HAP-1 (cell line): ENCODE data around the gene PRRC1.
A peak's percentile ranks its signal among the peaks of the same experiment; 100 is the strongest.
"Not testable (repeated sequence)": the region's sequence is repeated elsewhere in the genome, so short reads cannot be mapped to it uniquely, and the experiment has no call there.

Experiments used
- DNase-seq, 2 experiments: peaks; one replicate each; pipeline ENCODE4 v3.0.0-alpha.2; 2016 to 2020; ENCODE audit warnings: low spot score in 2 of 2
- H3K27me3 ChIP-seq: fragments of 250-450 bp; sonication (Bioruptor Pico); 2 replicates; pipeline ENCODE4 v1.5.1; 2020; ENCODE audit warnings: low read depth, mild to moderate bottlenecking, moderate library complexity
- H3K36me3 ChIP-seq: fragments of 250-450 bp; sonication (Bioruptor Pico); replicated peaks from 2 replicates; pipeline ENCODE4 v1.5.1; 2020; ENCODE audit warnings: mild to moderate bottlenecking
- H3K4me1 ChIP-seq: fragments of 250-450 bp; sonication (Bioruptor Pico); 2 replicates; pipeline ENCODE4 v1.5.1; 2020; ENCODE audit warnings: mild to moderate bottlenecking
- H3K4me3 ChIP-seq: fragments of 250-450 bp; sonication (Bioruptor Pico); 2 replicates; pipeline ENCODE4 v1.5.1; 2020; ENCODE audit warnings: mild to moderate bottlenecking, moderate library complexity
- H3K9me3 ChIP-seq: fragments of 250-450 bp; sonication (Bioruptor Pico); 2 replicates; pipeline ENCODE4 v1.5.1; 2020; ENCODE audit warnings: mild to moderate bottlenecking, moderate library complexity
- in situ Hi-C: fragments of 300-500 bp; cut with MboI; formaldehyde crosslinking; loops from 3 replicates; pipeline ENCODE4 v1.14.3; 2020; ENCODE audit warnings: low sequenced_read_pairs, inconsistent platforms, mixed read lengths

The PRRC1 gene

DNA sequence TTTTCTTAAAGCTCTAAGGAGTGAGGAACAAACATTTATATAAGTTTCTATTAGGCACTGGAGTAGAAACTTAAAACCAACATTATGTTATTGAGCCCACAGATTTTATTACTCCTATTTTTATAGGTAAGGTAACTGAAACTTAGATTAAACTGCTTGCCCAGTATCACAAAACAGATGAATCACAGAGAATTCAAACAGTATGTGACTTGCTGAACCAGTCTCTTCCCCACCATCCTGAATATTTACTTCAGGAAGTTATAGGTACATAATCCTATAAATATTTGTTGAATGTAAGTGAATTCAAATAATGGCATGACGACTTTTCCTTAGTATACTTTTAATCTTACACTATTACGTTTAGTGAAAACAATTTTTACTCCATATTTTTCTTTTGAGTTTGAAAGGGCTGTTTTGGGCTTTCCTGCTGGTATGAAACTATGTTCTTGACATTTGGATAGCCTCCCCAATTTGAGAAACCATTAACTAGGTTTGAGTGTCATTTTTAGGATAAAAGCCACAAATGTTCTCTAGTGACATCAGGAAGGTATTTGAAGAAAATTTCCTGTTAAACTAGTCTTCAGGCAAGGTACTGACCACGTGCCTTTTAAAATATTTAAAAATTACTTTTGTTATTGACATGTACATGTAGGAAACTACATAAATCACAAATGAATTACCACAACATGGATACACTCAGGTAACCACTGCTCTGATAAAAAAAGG, 39.3 kb downstream of the PRRC1 start:
- Histone ChIP-seq H3K9me3 (no peaks in the 10 kb centered on the region), H3K4me1 (no peaks in the 10 kb centered on the region), H3K27me3 (no peaks in the 10 kb centered on the region), H3K36me3 (peaks cover 9% of the 10 kb centered on the region; the same call in 1 of the 2 replicates), H3K4me3 (no peak overlapping the region)
- no peak for DNase-seq
- in situ Hi-C loops, result loop anchor here (25.0 kb wide), 1 partner anchor 206 kb away; no protein-coding TSS in a partner anchor

DNA sequence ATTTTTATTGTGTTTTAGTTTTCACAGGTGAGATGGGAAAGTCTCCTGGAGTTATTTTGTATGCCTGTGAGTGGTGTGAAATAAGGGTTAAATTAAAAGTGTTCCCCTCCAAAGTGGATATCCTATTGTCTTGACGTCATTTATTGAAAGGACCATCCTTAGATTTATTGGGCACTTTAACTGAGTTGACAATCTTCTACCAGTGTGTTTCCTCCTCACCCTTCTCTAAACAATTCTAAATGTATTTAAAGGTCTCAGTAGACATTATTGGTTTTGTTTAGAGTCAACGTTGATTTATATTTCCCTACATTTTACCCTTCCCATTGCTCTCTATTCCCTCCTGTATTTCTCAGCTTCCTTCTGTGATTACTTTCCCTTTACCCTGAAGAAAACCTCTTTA, 40.8 kb downstream of the PRRC1 start:
- Histone ChIP-seq H3K27me3 (no peaks in the 10 kb centered on the region), H3K36me3 (peaks cover 2% of the 10 kb centered on the region; the same call in 1 of the 2 replicates), H3K9me3 (no peaks in the 10 kb centered on the region), H3K4me3 (no peak overlapping the region), H3K4me1 (no peaks in the 10 kb centered on the region)
- no peak for DNase-seq
- in situ Hi-C loops, result loop anchor here (25.0 kb wide), 1 partner anchor 204 kb away; no protein-coding TSS in a partner anchor

DNA sequence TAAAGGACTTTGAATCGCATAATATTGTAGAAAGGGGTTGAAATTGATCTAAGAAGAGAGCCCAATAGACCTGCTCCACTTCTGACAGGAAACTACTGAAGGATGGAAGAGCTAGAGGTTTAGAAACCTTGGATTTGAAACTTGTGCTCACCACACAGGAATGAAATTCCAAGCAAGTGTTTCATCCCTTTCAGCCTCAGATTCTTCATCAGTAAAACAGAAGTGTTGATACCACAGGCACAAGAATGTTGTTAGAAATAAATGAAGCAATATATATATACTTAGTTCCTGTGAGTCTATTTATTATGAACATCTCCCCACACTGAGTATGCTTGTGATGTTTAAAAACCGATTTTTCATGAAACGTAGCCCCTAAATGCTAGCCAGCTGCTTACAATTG, 43.8 kb downstream of the PRRC1 start:
- H3K27me3 ChIP-seq, result no peaks in the 10 kb centered on the region
- no peaks in the 10 kb centered on the region for H3K36me3 ChIP-seq
- DNase-seq, result no peak
- no peaks in the 10 kb centered on the region for H3K9me3 ChIP-seq
- H3K4me3 ChIP-seq, result no peak overlapping the region
- in situ Hi-C loops, result loop anchor here (25.0 kb wide), 1 partner anchor 201 kb away; no protein-coding TSS in a partner anchor
- no peaks in the 10 kb centered on the region for H3K4me1 ChIP-seq

DNA sequence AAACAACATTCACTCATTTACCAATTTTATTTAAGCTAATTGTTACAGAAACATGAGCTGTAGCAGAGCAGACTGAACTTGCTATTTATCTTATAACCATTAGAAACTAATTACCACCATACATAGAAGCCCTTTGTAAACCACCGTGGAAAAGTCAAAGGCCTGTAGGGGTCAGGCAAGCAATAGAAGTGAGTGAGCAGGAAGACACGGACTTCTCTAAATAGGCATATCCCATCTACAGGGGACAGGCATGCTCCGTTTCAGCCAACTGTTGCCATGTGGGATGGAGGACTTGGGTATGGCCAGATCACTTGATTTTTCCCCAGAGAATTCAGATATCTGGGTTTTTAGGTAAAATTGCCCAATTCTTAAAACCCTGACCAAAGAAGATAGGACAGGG, 44.8 kb downstream of the PRRC1 start:
- peak; percentile 18 to 41 for DNase-seq
- Histone ChIP-seq H3K4me3 (no peak overlapping the region), H3K36me3 (no peaks in the 10 kb centered on the region), H3K4me1 (no peaks in the 10 kb centered on the region), H3K9me3 (no peaks in the 10 kb centered on the region), H3K27me3 (no peaks in the 10 kb centered on the region)
- in situ Hi-C loops, result loop anchor here (25.0 kb wide), 1 partner anchor 200 kb away; no protein-coding TSS in a partner anchor

DNA sequence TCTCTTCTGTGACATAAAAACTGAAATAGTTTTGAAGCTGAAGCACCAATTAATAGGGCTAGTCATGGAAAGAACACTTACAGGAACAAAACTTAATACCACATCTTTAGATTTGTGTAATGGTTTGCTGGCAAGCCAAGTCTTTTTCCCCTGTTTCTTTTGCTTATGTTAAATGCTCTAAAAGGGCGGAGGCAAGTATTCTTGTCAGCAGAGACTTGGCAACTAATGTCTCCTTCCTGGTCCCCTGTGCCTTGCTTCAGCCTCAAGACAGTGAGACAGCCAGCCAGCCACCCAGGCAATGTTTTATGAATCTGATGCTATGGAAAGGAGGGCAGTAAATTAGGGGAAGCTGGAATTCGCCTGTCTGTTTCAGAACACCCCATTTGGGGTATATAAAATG, 45.7 kb downstream of the PRRC1 start:
- in situ Hi-C loops, result loop anchor here (25.0 kb wide), 1 partner anchor 199 kb away; no protein-coding TSS in a partner anchor
- no peaks in the 10 kb centered on the region for H3K9me3 ChIP-seq
- peaks cover 4% of the 10 kb centered on the region for H3K27me3 ChIP-seq
- H3K36me3 ChIP-seq, result no peaks in the 10 kb centered on the region
- H3K4me1 ChIP-seq, result no peaks in the 10 kb centered on the region
- H3K4me3 ChIP-seq, result no peak overlapping the region
- DNase-seq, result no peak

DNA sequence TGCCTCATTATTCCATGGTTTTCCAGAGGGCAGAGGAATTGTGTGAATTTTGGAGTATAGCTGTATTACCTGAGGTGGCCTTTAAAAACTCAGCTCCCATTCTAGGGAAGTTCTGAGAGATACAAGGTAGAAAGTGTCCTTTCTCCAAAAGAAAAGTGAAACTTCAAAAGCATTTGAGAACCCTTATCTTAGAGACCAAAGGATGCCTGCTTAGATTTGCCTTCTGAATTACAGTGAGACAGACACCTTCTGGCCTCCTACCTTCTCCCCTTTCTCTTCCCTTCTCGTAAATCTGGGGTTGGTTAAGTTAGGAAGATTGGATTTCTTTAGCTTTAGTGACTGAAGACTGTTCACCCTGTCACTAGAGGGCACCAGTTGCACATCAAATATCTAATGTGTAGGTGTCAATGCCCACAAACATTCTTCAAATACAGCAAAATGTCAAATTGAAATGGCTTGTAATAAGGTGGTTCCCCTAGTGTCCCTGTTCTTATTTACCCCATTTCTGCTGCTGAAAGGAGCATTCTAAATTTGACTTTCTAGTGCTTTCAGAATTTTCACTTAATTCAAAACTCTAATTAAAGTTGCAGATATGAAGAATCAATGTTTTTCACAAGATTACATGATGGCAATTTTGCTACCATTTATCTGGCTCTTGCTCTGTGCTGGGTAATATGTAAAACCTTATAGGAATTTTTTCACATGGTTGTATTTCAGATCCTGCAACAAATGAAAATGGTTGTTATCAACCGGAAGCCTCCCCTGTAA, 46.7 kb downstream of the PRRC1 start:
- no peaks in the 10 kb centered on the region for H3K4me1 ChIP-seq
- in situ Hi-C loops, result loop anchor here (25.0 kb wide), 1 partner anchor 198 kb away; no protein-coding TSS in a partner anchor
- no peaks in the 10 kb centered on the region for H3K36me3 ChIP-seq
- no peaks in the 10 kb centered on the region for H3K9me3 ChIP-seq
- no peak overlapping the region for H3K4me3 ChIP-seq
- DNase-seq, result peak; percentile 67 to 76
- H3K27me3 ChIP-seq, result peaks cover 4% of the 10 kb centered on the region

DNA sequence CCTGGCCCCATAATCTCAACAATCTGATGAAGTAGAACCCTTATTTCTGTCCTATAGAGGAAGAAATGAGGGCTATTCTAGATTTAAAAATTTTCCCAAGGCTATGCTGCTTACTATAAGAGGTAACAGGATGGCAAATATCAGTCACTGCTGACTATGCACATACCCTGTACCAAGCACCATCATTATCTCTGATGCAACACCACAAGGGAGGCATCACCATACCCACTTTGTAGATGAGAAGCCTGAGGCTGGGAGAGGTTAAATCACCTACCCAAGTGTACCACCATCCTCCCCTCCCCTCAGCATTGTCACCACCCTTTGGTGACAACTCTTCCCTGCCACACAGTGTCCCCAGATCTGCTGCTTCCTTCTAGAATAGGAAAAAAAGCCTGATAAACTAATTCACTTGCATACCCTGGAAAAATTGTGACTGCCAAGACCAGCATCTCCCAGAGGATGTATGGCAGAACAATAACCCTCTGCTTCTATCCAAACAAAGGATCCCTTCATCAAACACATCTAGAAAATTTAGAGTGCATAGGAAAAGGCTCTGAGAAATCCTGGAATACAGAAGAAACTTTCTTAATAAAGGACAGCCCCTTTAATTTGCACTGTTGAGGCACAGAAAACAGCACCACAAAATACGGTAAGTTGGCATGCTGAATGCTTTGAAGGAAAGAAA, 48.3 kb downstream of the PRRC1 start:
- no peak for DNase-seq
- Histone ChIP-seq H3K9me3 (no peaks in the 10 kb centered on the region), H3K36me3 (no peaks in the 10 kb centered on the region), H3K27me3 (peaks cover 4% of the 10 kb centered on the region), H3K4me3 (no peak overlapping the region), H3K4me1 (no peaks in the 10 kb centered on the region)
- in situ Hi-C loops, result loop anchor here (5.0 to 25.0 kb wide), 2 partner anchors 197 to 637 kb away; no protein-coding TSS in a partner anchor

DNA sequence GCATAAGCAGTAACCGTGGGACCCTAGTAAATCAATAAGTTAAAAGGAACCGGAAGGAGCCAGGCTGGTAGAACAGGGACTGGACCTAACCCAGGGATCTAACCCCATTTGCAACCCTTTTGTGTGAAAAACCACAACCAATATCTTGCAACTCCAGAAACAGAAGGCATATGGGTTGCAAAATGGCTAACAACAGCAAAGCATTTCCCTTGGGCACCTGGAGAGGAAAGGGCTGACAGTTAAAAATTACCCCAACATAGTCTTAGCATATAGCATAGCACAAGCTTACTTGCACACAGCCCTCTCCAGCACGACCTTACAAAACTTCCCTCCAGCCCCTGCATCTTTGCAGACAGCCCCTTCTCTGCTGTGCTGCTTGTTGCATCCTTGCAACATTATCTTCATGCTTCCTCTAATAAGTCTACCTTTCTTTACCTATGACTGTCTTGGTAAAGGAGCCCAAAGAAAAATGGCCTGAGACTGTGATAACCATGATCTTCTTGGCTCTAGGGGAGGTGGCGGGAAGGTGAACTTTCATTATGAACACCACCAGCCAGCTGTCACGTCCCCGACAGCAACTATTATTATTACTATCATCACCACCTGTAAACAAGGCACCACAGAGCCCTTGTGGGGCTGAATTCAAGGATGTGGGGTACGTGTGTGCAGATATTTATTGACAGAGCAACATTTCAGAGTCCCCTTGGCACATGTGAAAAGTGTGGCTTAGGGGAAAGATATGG, 49.8 kb downstream of the PRRC1 start:
- Histone ChIP-seq H3K27me3 (peaks cover 4% of the 10 kb centered on the region), H3K36me3 (no peaks in the 10 kb centered on the region), H3K9me3 (no peaks in the 10 kb centered on the region), H3K4me1 (no peaks in the 10 kb centered on the region), H3K4me3 (no peak overlapping the region)
- no peak for DNase-seq
- in situ Hi-C loops, result loop anchor here (5.0 to 25.0 kb wide), 2 partner anchors 195 to 635 kb away; no protein-coding TSS in a partner anchor

DNA sequence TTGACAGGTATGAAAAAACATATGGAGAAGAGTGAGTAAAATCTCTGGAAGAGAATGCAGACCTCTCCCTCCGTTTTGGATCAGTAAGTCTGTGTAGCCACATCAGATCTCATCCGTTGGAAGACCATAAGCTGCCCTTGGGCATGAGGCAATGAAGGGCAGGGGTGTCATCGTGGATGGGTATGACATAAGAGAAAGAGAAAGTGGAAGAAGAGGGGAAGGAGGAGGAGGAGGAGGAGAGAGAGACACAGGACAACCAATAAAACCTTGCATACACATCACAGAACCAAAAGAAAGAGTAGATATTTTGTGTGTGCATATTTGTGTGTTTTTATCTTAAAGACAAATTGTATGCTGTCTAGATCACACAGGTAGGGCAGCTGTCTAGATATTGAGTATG, 50.7 kb downstream of the PRRC1 start:
- DNase-seq, result no peak
- Histone ChIP-seq H3K36me3 (no peaks in the 10 kb centered on the region), H3K4me3 (no peak overlapping the region), H3K4me1 (no peaks in the 10 kb centered on the region), H3K27me3 (peaks cover 4% of the 10 kb centered on the region), H3K9me3 (no peaks in the 10 kb centered on the region)
- in situ Hi-C loops, result loop anchor here (5.0 to 25.0 kb wide), 2 partner anchors 194 to 634 kb away; no protein-coding TSS in a partner anchor

DNA sequence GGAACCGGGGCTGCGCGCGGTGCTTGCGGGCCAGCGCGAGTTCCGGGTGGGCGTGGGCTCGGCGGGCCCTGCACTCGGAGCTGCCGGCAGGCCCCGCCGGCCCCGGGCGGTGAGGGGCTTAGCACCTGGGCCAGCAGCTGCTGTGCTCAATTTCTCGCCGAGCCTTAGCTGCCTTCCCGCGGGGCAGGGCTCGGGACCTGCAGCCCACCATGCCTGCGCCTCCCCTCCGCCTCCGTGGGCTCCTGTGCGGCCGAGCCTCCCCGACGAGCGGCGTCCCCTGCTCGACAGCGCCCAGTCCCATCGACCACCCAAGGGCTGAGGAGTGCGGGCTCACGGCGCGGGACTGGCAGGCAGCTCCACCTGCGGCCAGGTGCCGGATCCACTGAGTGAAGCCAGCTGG, 52.0 kb downstream of the PRRC1 start:
- in situ Hi-C loops, result loop anchor here (5.0 to 25.0 kb wide), 2 partner anchors 193 to 633 kb away; no protein-coding TSS in a partner anchor
- not testable (repeated sequence) for H3K4me3 ChIP-seq, H3K27me3 ChIP-seq, DNase-seq, H3K9me3 ChIP-seq, H3K36me3 ChIP-seq, H3K4me1 ChIP-seq

DNA sequence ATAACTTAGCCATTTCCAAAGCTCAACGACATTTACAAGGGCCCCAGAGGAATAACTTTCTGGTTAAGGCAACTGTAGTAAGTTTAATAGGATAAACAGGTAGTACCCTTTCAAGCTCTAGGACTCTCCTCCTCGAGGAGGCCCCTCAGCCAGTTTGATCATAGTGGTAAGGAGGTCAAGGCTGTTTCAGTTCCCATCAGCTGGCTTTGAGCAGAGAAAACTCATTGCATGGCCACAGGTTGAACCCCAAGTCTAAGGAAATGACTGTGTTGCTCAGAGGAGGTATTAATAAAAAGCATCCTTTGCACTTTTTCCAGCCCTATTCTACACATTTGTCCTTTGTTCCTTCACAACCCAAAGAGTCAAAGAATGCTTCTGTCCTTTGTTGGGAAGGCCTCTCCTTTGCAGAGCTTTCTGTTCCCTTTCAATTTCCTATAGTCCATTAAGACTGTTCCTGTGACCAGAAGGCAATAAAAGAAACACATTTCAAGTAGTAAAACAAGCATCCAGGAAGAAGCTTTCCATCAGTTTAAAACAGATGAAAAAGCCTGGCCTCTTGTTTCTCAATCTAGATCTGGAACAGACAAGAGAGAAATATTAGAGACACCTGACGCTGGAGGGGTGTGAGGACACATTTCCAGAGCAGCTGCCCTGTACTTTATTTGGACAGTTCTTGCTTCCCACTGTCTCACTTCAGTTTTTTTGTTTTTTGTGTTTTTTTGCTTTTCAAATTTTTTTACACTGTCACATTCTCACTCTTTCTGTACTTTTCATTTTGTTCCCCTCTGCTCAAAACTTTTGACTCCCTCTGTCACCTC, 54.1 kb downstream of the PRRC1 start:
- Histone ChIP-seq H3K4me1 (no peaks in the 10 kb centered on the region), H3K4me3 (no peak overlapping the region), H3K36me3 (no peaks in the 10 kb centered on the region), H3K27me3 (peaks cover 4% of the 10 kb centered on the region), H3K9me3 (no peaks in the 10 kb centered on the region; the same call in 1 of the 2 replicates)
- in situ Hi-C loops, result loop anchor here (25.0 kb wide), 1 partner anchor 191 kb away; no protein-coding TSS in a partner anchor
- DNase-seq, result no peak

DNA sequence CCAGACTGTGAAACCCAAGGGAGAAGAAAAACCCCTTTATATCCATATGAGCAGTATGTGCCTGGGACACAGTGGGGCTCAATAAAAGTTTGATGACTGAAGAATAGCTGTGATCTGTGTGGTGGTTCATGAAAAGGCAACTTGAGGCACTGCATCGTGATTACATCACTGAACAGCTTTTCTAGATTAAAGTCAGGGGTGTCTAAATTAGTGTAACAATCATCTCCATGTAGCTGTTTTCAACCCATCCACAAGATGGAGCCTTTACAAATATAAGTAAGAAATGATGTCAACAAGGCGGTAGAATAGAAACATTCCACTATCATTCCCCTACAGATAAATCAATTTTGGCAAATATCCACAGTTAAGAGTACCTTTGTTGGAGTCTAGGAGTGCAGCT, 55.5 kb downstream of the PRRC1 start:
- in situ Hi-C loops, result loop anchor here (25.0 kb wide), 1 partner anchor 189 kb away; no protein-coding TSS in a partner anchor
- no peaks in the 10 kb centered on the region for H3K36me3 ChIP-seq
- DNase-seq, result peak in 1 of 2 experiments; percentile 41
- H3K27me3 ChIP-seq, result no peaks in the 10 kb centered on the region; the same call in 1 of the 2 replicates
- H3K4me1 ChIP-seq, result no peaks in the 10 kb centered on the region
- H3K9me3 ChIP-seq, result no peaks in the 10 kb centered on the region; the same call in 1 of the 2 replicates
- H3K4me3 ChIP-seq, result no peak overlapping the region
